ENCODE data around the gene BFSP1.

GRCh38 chr20:17463711-17464110 lies 67.5 kb downstream of the BFSP1 start:
- TF ChIP-seq, protein P1, sequence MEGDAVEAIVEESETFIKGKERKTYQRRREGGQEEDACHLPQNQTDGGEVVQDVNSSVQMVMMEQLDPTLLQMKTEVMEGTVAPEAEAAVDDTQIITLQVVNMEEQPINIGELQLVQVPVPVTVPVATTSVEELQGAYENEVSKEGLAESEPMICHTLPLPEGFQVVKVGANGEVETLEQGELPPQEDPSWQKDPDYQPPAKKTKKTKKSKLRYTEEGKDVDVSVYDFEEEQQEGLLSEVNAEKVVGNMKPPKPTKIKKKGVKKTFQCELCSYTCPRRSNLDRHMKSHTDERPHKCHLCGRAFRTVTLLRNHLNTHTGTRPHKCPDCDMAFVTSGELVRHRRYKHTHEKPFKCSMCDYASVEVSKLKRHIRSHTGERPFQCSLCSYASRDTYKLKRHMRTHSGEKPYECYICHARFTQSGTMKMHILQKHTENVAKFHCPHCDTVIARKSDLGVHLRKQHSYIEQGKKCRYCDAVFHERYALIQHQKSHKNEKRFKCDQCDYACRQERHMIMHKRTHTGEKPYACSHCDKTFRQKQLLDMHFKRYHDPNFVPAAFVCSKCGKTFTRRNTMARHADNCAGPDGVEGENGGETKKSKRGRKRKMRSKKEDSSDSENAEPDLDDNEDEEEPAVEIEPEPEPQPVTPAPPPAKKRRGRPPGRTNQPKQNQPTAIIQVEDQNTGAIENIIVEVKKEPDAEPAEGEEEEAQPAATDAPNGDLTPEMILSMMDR (IDR thresholded peaks at IDR 0.05), result no peak
- no peak for TF ChIP-seq POLR2A (IDR thresholded peaks at IDR 0.05)
- no peak for TF ChIP-seq EP300 (IDR thresholded peaks at IDR 0.05)
